GM19468 (cell line): Measurements from ENCODE around the gene TBC1D7.
A peak's percentile ranks its signal among the peaks of the same experiment; 100 is the strongest.

Source experiments
- ATAC-seq: cut with Tn5 transposase; IDR thresholded peaks from one replicate; pipeline ENCODE4 v1.9.1; 2021; ENCODE audit warnings: mild to moderate bottlenecking, moderate library complexity, moderate number of reproducible peaks; ENCODE audit not compliant: unreplicated experiment; ENCODE audit errors: extremely low read depth

TBC1D7 gene

GRCh38 chr6:13273931-13274706 lies 54.2 kb downstream of the TBC1D7 start:
- ATAC-seq, result no peak

GRCh38 chr6:13273202-13273930 lies 55.0 kb downstream of the TBC1D7 start:
- no peak for ATAC-seq

GRCh38 chr6:13272131-13273046 lies 55.9 kb downstream of the TBC1D7 start:
- no peak for ATAC-seq

- ATAC-seq, result no peak
Measured at GRCh38 chr6:13268913-13269518, 59.3 kb downstream of the TBC1D7 start.

- ATAC-seq, result no peak
Measured at GRCh38 chr6:13267142-13267651, 61.1 kb downstream of the TBC1D7 start.

- no peak for ATAC-seq
Measured at GRCh38 chr6:13263669-13264068, 64.7 kb downstream of the TBC1D7 start.

- no peak for ATAC-seq
Measured at GRCh38 chr6:13262302-13263230, 65.8 kb downstream of the TBC1D7 start.

- ATAC-seq, result peak; percentile 52
Measured at GRCh38 chr6:13261464-13261994, 66.8 kb downstream of the TBC1D7 start.

- ATAC-seq, result no peak
Measured at GRCh38 chr6:13260831-13261230, 67.5 kb downstream of the TBC1D7 start.

GRCh38 chr6:13260101-13260598 lies 68.2 kb downstream of the TBC1D7 start:
- ATAC-seq, result no peak

- ATAC-seq, result no peak
Measured at GRCh38 chr6:13259393-13259792, 68.9 kb downstream of the TBC1D7 start.

GRCh38 chr6:13256266-13257001 lies 71.9 kb downstream of the TBC1D7 start:
- no peak for ATAC-seq
